GM19025 (cell line): ENCODE data around the gene ZC3H7A.
A peak's percentile ranks its signal among the peaks of the same experiment; 100 is the strongest.
"Not testable (repeated sequence)": the region's sequence is repeated elsewhere in the genome, so short reads cannot be mapped to it uniquely, and the experiment has no call there.

ENCODE experiments used
- ATAC-seq: cut with Tn5 transposase; IDR thresholded peaks from one replicate; pipeline ENCODE4 v1.9.1; 2021; ENCODE audit warnings: mild to moderate bottlenecking, low read depth, moderate library complexity; ENCODE audit not compliant: unreplicated experiment

The ZC3H7A gene

DNA sequence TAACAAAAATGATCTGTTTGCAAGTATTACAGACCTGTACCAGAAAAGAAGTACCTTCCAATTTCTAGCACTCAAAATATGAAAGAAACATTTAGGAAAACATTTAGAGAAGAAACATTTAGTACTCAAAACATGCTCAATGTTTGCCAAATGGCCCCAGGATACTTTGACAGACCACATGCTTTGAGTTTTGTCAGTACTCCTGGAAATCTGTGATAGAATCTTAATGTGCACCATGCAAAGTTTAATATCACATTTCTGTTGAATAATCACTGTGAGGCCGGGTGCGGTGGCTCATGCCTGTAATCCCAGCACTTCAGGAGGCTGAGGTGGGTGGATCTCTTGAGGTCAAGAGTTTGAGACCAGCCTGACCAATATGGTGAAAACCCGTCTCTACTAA, 8.5 kb upstream of the ZC3H7A start:
- ATAC-seq: no peak

- ATAC-seq: no peak
Observed at GRCh38 chr16:11801481-11802021, 4.5 kb upstream of the ZC3H7A start.

DNA sequence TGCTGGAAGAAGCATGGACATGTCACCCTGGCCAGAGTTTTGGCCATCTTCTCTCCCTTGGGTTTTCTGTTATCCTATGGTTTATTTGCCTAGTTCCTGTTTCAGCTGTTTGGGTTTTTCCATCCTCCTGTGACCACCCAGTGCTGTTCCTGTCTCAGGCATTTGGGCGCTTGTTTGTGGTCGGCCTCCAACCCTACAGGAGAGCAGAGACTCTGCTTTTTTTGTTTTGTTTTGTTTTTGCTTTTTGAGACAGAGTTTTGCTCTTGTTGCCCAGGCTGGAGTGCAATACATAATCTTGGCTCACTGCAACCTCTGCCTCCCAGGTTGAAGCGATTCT, 3.3 kb upstream of the ZC3H7A start:
- ATAC-seq: no peak

- no peak for ATAC-seq
Observed at GRCh38 chr16:11799509-11800381, 2.7 kb upstream of the ZC3H7A start.

- ATAC-seq: no peak
Observed at GRCh38 chr16:11799017-11799381, 1.9 kb upstream of the ZC3H7A start.

DNA sequence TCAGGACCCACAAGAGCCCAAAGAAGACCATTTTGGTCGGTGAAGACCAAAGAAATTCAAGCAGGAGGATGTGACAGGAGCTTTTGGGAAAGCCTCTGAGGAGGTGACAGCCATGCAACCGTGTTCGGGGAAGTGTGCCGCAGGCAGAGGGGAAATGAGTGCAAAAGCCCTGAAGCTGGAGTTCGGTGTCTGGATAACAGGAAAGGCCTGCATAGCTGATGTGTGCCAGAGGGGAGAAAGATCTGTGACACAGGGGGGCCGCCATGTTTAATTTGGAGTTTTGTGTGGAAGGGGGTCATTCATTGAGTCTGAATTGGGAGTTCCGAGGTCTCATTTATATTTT, 870 bp upstream of the ZC3H7A start:
- no peak for ATAC-seq

- ATAC-seq: peak; percentile 7
Observed at GRCh38 chr16:11796227-11797165, 562 bp downstream of the ZC3H7A start.

GRCh38 chr16:11795887-11796226, 1.2 kb downstream of the ZC3H7A start:
- no peak for ATAC-seq

DNA sequence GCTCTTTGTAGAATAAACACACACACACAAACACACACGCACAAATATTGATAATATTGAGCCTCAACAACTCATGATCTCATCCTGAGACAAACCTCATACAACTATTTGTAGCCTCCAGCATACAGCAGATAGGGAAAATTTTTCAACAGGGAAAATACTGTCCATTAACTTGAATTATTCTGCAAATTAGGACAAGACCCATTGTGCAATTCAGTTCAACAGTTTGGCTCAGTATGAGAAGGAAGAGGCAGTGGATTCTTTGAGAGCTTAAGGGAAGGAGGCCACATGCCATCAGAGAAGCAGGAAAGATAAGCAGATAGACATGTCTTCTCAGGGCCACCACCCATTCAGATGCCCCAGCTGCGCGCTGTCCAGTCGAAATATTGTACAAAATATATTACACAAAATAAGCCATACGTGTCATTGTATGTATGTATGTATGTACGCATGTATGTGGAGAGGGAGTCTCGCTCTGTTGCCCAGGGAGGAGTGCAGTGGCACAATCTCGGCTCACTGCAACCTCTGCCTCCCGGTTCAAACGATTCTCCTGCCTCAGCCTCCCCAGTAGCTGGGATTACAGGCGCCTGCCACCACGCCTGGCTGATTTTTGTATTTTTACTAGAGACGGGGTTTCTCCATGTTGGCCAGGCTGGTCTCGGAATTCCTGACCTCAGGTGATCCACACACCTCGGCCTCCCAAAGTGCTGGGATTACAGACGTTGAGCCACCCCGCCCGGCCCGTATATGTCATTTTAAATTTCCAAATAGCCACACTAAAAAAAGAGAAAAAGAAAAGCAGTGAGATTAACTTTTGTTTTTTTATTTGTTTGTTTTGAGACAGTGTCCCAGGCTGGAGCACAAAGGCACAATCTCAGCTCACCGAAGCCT, 1.8 kb downstream of the ZC3H7A start:
- ATAC-seq: no peak

GRCh38 chr16:11794447-11794846, 2.6 kb downstream of the ZC3H7A start:
- ATAC-seq: no peak

GRCh38 chr16:11793840-11794239, 3.2 kb downstream of the ZC3H7A start:
- ATAC-seq: no peak

- ATAC-seq: no peak
Observed at GRCh38 chr16:11792410-11793241, 4.4 kb downstream of the ZC3H7A start.

GRCh38 chr16:11791144-11791828, 5.8 kb downstream of the ZC3H7A start:
- no peak for ATAC-seq

DNA sequence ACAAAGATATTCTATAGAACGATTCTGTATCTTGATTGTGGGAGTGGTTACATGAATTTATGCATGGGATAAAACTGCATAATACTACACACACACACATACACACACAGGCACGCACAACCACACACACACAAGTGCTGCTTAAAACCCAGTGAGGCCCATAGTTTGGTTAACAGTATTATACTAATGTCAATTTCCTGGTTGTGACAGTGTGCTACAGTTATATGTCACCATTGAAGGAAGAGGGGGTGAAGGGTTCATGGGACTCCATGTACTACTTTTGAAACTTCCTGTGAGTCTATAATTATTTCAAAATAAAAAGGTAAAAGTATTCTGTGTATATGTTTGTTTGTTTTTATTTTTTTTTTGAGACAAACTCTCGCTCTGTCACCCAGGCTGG, 8.1 kb downstream of the ZC3H7A start:
- ATAC-seq: no peak

- ATAC-seq: not testable (repeated sequence)
Observed at GRCh38 chr16:11784980-11785599, 12.0 kb downstream of the ZC3H7A start.

DNA sequence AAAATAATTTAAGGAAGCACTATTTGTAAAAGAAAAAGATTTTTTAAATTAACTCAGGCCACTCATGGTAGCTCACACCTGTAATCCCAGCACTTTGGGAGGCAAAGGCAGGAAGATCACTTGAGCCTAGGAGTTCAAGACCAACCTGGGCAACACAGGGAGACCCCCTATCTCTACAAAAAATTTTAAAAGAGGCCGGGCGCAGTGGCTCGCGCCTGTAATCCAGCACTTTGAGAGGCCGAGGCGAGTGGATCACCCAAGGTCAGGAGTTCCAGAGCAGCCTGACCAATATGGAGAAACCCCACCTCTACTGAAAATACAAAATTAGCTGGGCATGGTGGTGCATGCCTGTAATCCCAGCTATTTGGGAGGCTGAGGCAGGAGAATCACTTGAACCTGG, 12.7 kb downstream of the ZC3H7A start:
- not testable (repeated sequence) for ATAC-seq

GRCh38 chr16:11784038-11784369, 13.1 kb downstream of the ZC3H7A start:
- ATAC-seq: no peak

GRCh38 chr16:11783319-11784037, 13.6 kb downstream of the ZC3H7A start:
- peak; percentile 42 for ATAC-seq
